Gastrocnemius medialis (tissue), 4 donors: ENCODE results near the gene TDRKH. TPM values are rescaled to one million over a fixed set of nuclear protein-coding genes. Genes with fewer than 3 reads are reported as not detected.

ENCODE experiments used
- ATAC-seq, 2 donors: fragments of 150-250 bp; one replicate each; pipeline ENCODE4 v1.9.1; 2016
- DNase-seq, 2 donors: peaks; one replicate each; pipeline ENCODE4 v3.0.0-alpha.2; 2019
- H3K27ac ChIP-seq, 4 donors: fragments of 200-600 bp; sonication (generic); 1 replicate in 1 of 4; 2 replicates in 3 of 4; pipeline ENCODE4 v1.5.1; 2016 to 2018; ENCODE audit warnings: mild to moderate bottlenecking in 2 of 4, moderate library complexity in 1 of 4
- H3K27me3 ChIP-seq, 3 donors: fragments of 200-600 bp; sonication (generic) in 2 of 3; 1 replicate in 1 of 3; 2 replicates in 2 of 3; pipeline versions ENCODE4 v1.5.1 to v1.6.0; 2016 to 2019; ENCODE audit warnings: mild to moderate bottlenecking in 1 of 3, moderate library complexity in 1 of 3
- H3K36me3 ChIP-seq, 2 donors: fragments of 200-600 bp; sonication (generic) in 1 of 2; one replicate each; pipeline ENCODE4 v1.5.1; 2017 to 2018
- H3K4me1 ChIP-seq, 2 donors: fragments of 200-600 bp; sonication (generic) in 1 of 2; one replicate each; pipeline ENCODE4 v1.5.1; 2016 to 2017; ENCODE audit warnings: mild to moderate bottlenecking in 2 of 2
- H3K4me3 ChIP-seq, 4 donors: fragments of 200-600 bp; sonication (generic) in 3 of 4; 1 replicate in 1 of 4; 2 replicates in 3 of 4; pipeline ENCODE4 v1.5.1; 2016 to 2019; ENCODE audit warnings: mild to moderate bottlenecking in 2 of 4
- H3K9me3 ChIP-seq, 3 donors: fragments of 200-600 bp; sonication (generic) in 2 of 3; 1 replicate in 1 of 3; 2 replicates in 2 of 3; pipeline ENCODE4 v1.5.1; 2016 to 2019
- POLR2A ChIP-seq, 2 donors: fragments of 450-650 bp; IDR thresholded peaks; one replicate each; pipeline ENCODE4 v1.6.1; 2017; ENCODE audit warnings: antibody characterized with exemption in 2 of 2, mild to moderate bottlenecking in 2 of 2, moderate library complexity in 2 of 2
- in situ Hi-C, 4 donors: fragments of 200-750 bp; cut with MboI; loops; one replicate each; pipeline versions ENCODE4 v1.15.0 to v1.8.0; 2017; ENCODE audit warnings: low sequenced_read_pairs in 4 of 4
- intact Hi-C: fragments of 100-400 bp; cut with DNase I; formaldehyde crosslinking; loops from one replicate; pipeline ENCODE4 v1.15.1; 2023; ENCODE audit warnings: low total_unique reads
- total RNA-seq, 4 donors: library from RNA; depleted of rRNA; stranded (reverse); fragments of >200 nt; gene quantifications; one replicate each; pipeline versions ENCODE4 v1.1.0 to v1.2.3, GENCODE V29; 2016
- TF ChIP-seq, protein P1 (sequence below), 5 experiments: fragments of 450-650 bp in 3 of 5; fragments of 200-600 bp in 2 of 5; sonication (generic) in 2 of 5; IDR thresholded peaks in 4 of 5; conservative IDR thresholded peaks in 1 of 5; 1 replicate in 4 of 5; 2 replicates in 1 of 5; pipeline ENCODE4 v1.5.1; 2016 to 2019; ENCODE audit warnings: antibody characterized with exemption in 5 of 5, mild to moderate bottlenecking in 3 of 5, moderate library complexity in 3 of 5

TDRKH gene
- total RNA-seq, 4 donors from 2014 or later = 3.9 to 8.3 (median 4.6) TPM

- H3K27me3 ChIP-seq = no peaks in the 10 kb centered on the region
- ATAC-seq (no peak), DNase-seq (no peak)
- intact Hi-C loops = no loop called here
- TF ChIP-seq POLR2A (IDR thresholded peaks at IDR 0.05) = no peak
- TF ChIP-seq, protein P1, sequence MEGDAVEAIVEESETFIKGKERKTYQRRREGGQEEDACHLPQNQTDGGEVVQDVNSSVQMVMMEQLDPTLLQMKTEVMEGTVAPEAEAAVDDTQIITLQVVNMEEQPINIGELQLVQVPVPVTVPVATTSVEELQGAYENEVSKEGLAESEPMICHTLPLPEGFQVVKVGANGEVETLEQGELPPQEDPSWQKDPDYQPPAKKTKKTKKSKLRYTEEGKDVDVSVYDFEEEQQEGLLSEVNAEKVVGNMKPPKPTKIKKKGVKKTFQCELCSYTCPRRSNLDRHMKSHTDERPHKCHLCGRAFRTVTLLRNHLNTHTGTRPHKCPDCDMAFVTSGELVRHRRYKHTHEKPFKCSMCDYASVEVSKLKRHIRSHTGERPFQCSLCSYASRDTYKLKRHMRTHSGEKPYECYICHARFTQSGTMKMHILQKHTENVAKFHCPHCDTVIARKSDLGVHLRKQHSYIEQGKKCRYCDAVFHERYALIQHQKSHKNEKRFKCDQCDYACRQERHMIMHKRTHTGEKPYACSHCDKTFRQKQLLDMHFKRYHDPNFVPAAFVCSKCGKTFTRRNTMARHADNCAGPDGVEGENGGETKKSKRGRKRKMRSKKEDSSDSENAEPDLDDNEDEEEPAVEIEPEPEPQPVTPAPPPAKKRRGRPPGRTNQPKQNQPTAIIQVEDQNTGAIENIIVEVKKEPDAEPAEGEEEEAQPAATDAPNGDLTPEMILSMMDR (IDR thresholded peaks at IDR 0.05 in 4 of 5, conservative IDR thresholded peaks at IDR 0.05 in 1 of 5) = no peak
- in situ Hi-C loops = no loop called here
- peak overlapping the region in 1 of 4 donors; percentile 22 for H3K27ac ChIP-seq
- no peak overlapping the region for H3K4me3 ChIP-seq
- H3K36me3 ChIP-seq = peaks cover 0 to 37% of the 10 kb centered on the region in 2 donors
- no peaks in the 10 kb centered on the region for H3K9me3 ChIP-seq
- H3K4me1 ChIP-seq = peaks cover 20 to 37% of the 10 kb centered on the region in 2 donors
Observed at GRCh38 chr1:151816548-151817352, 26.4 kb upstream of the TDRKH start.

GRCh38 chr1:151815716-151816327 is 25.5 kb upstream of the TDRKH start:
- in situ Hi-C loops = no loop called here
- H3K4me1 ChIP-seq = peaks cover 13 to 32% of the 10 kb centered on the region in 2 donors
- no peak overlapping the region for H3K4me3 ChIP-seq
- no peak for TF ChIP-seq POLR2A (IDR thresholded peaks at IDR 0.05)
- TF ChIP-seq, protein P1 (IDR thresholded peaks at IDR 0.05 in 4 of 5, conservative IDR thresholded peaks at IDR 0.05 in 1 of 5) = no peak
- peaks cover 0 to 45% of the 10 kb centered on the region in 2 donors for H3K36me3 ChIP-seq
- no peaks in the 10 kb centered on the region for H3K9me3 ChIP-seq
- DNase-seq = no peak
- no peaks in the 10 kb centered on the region for H3K27me3 ChIP-seq
- peak overlapping the region in 1 of 4 donors; percentile 22 for H3K27ac ChIP-seq
- intact Hi-C loops = no loop called here
- no peak for ATAC-seq

GRCh38 chr1:151814971-151815545 is 24.8 kb upstream of the TDRKH start:
- Histone ChIP-seq H3K36me3 (peaks cover 0 to 48% of the 10 kb centered on the region in 2 donors), H3K4me3 (no peak overlapping the region), H3K9me3 (no peaks in the 10 kb centered on the region), H3K4me1 (peaks cover 5 to 30% of the 10 kb centered on the region in 2 donors), H3K27me3 (no peaks in the 10 kb centered on the region), H3K27ac (peak overlapping the region in 1 of 4 donors; percentile 22)
- no peak for DNase-seq
- in situ Hi-C loops = no loop called here
- TF ChIP-seq, protein P1 (IDR thresholded peaks at IDR 0.05 in 4 of 5, conservative IDR thresholded peaks at IDR 0.05 in 1 of 5) = no peak
- TF ChIP-seq POLR2A (IDR thresholded peaks at IDR 0.05) = no peak
- ATAC-seq = no peak
- intact Hi-C loops = no loop called here

- no peak overlapping the region for H3K27ac ChIP-seq
- ATAC-seq = no peak
- in situ Hi-C loops = no loop called here
- no peaks in the 10 kb centered on the region for H3K27me3 ChIP-seq
- no peak overlapping the region for H3K4me3 ChIP-seq
- H3K4me1 ChIP-seq = peaks cover 0 to 26% of the 10 kb centered on the region in 2 donors
- peaks cover 0 to 54% of the 10 kb centered on the region in 2 donors for H3K36me3 ChIP-seq
- no peak for DNase-seq
- no peaks in the 10 kb centered on the region for H3K9me3 ChIP-seq
- intact Hi-C loops = no loop called here
- TF ChIP-seq POLR2A (IDR thresholded peaks at IDR 0.05) = no peak
- TF ChIP-seq, protein P1 (IDR thresholded peaks at IDR 0.05 in 4 of 5, conservative IDR thresholded peaks at IDR 0.05 in 1 of 5) = no peak
Observed at GRCh38 chr1:151814426-151814825, 24.1 kb upstream of the TDRKH start.
